Keratinocyte (primary cell): ENCODE results near the gene STIM1. TPM values are rescaled to one million over a fixed set of nuclear protein-coding genes. Genes with fewer than 3 reads are reported as not detected.

Experiments
- DNase-seq: peaks from one replicate; pipeline ENCODE4 v3.0.0-alpha.2; 2011; ENCODE audit warnings: low read depth, missing footprints, low spot score
- FAIRE-seq: peaks from 2 replicates; lab custom pipeline; 2011; peaks lifted over from hg19 to GRCh38; lab: Jason Lieb, UNC
- H2AFZ ChIP-seq: 2 replicates; pipeline ENCODE4 v1.6.0; 2012; ENCODE audit warnings: low read length, control low read depth, inconsistent platforms; ENCODE audit not compliant: control insufficient read depth
- H3K27ac ChIP-seq: 2 replicates; pipeline ENCODE4 v1.5.1; 2011; ENCODE audit warnings: low read length; ENCODE audit not compliant: control insufficient read depth, insufficient read depth
- H3K27me3 ChIP-seq: 3 replicates; pipeline ENCODE4 v1.6.0; 2011; ENCODE audit warnings: low read length; ENCODE audit not compliant: control insufficient read depth, insufficient read depth; ENCODE audit errors: extremely low read depth
- H3K36me3 ChIP-seq, 2 experiments: 2 replicates in 1 of 2; 3 replicates in 1 of 2; pipeline ENCODE4 v1.5.1; 2011; ENCODE audit warnings: low read length in 2 of 2, mild to moderate bottlenecking in 1 of 2; ENCODE audit not compliant: control insufficient read depth in 2 of 2, insufficient read depth in 2 of 2; ENCODE audit errors: extremely low read depth in 1 of 2
- H3K4me1 ChIP-seq: 3 replicates; pipeline ENCODE4 v1.5.1; 2011; ENCODE audit warnings: low read length; ENCODE audit not compliant: control insufficient read depth, insufficient read depth; ENCODE audit errors: extremely low read depth
- H3K4me2 ChIP-seq: 3 replicates; pipeline ENCODE4 v1.6.0; 2011; ENCODE audit warnings: low read depth, low read length; ENCODE audit not compliant: control insufficient read depth, insufficient read depth; ENCODE audit errors: extremely low read depth
- H3K4me3 ChIP-seq, 3 experiments: fragments of 200-600 bp in 1 of 3; sonication (generic) in 1 of 3; 2 replicates in 2 of 3; 3 replicates in 1 of 3; pipeline ENCODE4 v1.5.1; 2011 to 2016; ENCODE audit warnings: low read length in 3 of 3, mild to moderate bottlenecking in 3 of 3, control low read depth in 2 of 3, inconsistent platforms in 1 of 3, low read depth in 1 of 3, mixed read lengths in 1 of 3, mixed run types in 1 of 3, moderate library complexity in 1 of 3; ENCODE audit not compliant: control insufficient read depth in 2 of 3, insufficient read depth in 2 of 3; ENCODE audit errors: extremely low read depth in 1 of 3
- H3K79me2 ChIP-seq: 2 replicates; pipeline ENCODE4 v1.6.0; 2012; ENCODE audit warnings: low read length; ENCODE audit not compliant: control insufficient read depth, insufficient read depth
- H3K9ac ChIP-seq: 3 replicates; pipeline ENCODE4 v1.6.0; 2011; ENCODE audit warnings: low read length; ENCODE audit not compliant: control insufficient read depth, insufficient read depth; ENCODE audit errors: extremely low read depth
- H3K9me1 ChIP-seq: 3 replicates; pipeline ENCODE4 v1.6.0; 2011; ENCODE audit warnings: low read length; ENCODE audit not compliant: control insufficient read depth, insufficient read depth; ENCODE audit errors: extremely low read depth
- H3K9me3 ChIP-seq: 2 replicates; pipeline ENCODE4 v1.5.1; 2012; ENCODE audit warnings: low read depth, low read length; ENCODE audit not compliant: control insufficient read depth
- H4K20me1 ChIP-seq: 3 replicates; pipeline ENCODE4 v1.6.0; 2011; ENCODE audit warnings: low read length; ENCODE audit not compliant: control insufficient read depth, insufficient read depth; ENCODE audit errors: extremely low read depth
- CTCF ChIP-seq, 3 experiments: IDR thresholded peaks in 1 of 3; conservative IDR thresholded peaks in 1 of 3; optimal IDR thresholded peaks in 1 of 3; 2 replicates in 2 of 3; 3 replicates in 1 of 3; pipeline versions ENCODE3 to v1.5.1; 2011; ENCODE audit warnings: low read length in 3 of 3, mild to moderate bottlenecking in 3 of 3, moderate library complexity in 2 of 3, control low read depth in 1 of 3, inconsistent platforms in 1 of 3; ENCODE audit not compliant: insufficient read depth in 2 of 3; ENCODE audit errors: extremely low read depth in 1 of 3
- EZH2 ChIP-seq: IDR thresholded peaks from one replicate; pipeline ENCODE4 v1.6.1; 2012; ENCODE audit warnings: inconsistent platforms, mild to moderate bottlenecking, low read length, moderate library complexity
- dilution Hi-C: fragments of 300-500 bp; cut with MboI; formaldehyde crosslinking; loops from one replicate; pipeline ENCODE4 v1.7.0; 2020; ENCODE audit warnings: low sequenced_read_pairs; ENCODE audit not compliant: extremely low pct_ligation_motif_present
- polyA plus RNA-seq, 5 experiments: library from polyadenylated mRNA; depleted of rRNA in 3 of 5; stranded (reverse) in 3 of 5; stranded (forward) in 1 of 5; unstranded in 1 of 5; fragments of >200 nt; gene quantifications; 1 replicate in 1 of 5; 2 replicates in 3 of 5; 3 replicates in 1 of 5; pipeline versions ENCODE4 v1.2.1 to v1.2.3, GENCODE V29; 2011 to 2012; ENCODE audit warnings: missing spikeins in 2 of 5, low read depth in 1 of 5, low replicate concordance in 1 of 5
- small RNA-seq, 3 experiments: library from RNA; depleted of rRNA; stranded (forward); fragments of <200 nt; gene quantifications; one replicate each; pipeline ENCODE3, GENCODE V24; 2012; ENCODE audit warnings: low read depth in 3 of 3, low replicate concordance in 1 of 3; ENCODE audit not compliant: insufficient read length in 3 of 3

The STIM1 gene
- polyA plus RNA-seq, 1 donor (not counting 4 experiments of a cell fraction or from before 2014, with no cell fraction given), result 23.7 TPM

- TF ChIP-seq EZH2 (no peak), CTCF (optimal IDR thresholded peaks at IDR 0.05 in 1 of 3, IDR thresholded peaks at IDR 0.05 in 1 of 3, conservative IDR thresholded peaks at IDR 0.05 in 1 of 3; ENCODE audit: extremely low read depth in 1 of 3, insufficient read depth in 2 of 3, low read length in 3 of 3) (no peak)
- no peaks in the 10 kb centered on the region for H3K9me1 ChIP-seq
- no peak overlapping the region for H3K9ac ChIP-seq
- no peaks in the 10 kb centered on the region for H3K27me3 ChIP-seq
- no peak overlapping the region for H3K4me2 ChIP-seq
- no peaks in the 10 kb centered on the region for H3K9me3 ChIP-seq
- no peaks in the 10 kb centered on the region for H3K4me1 ChIP-seq
- no peaks in the 10 kb centered on the region for H4K20me1 ChIP-seq
- FAIRE-seq (no peak), DNase-seq (no peak)
- no peak overlapping the region for H2AFZ ChIP-seq
- H3K36me3 ChIP-seq, result peaks cover 5 to 10% of the 10 kb centered on the region in 2 experiments
- H3K79me2 ChIP-seq, result no peaks in the 10 kb centered on the region
- H3K4me3 ChIP-seq, result no peak overlapping the region
- H3K27ac ChIP-seq, result no peak overlapping the region
- dilution Hi-C loops, result no loop called here
These were observed 283.0 kb downstream of the STIM1 start for GRCh38 chr11:4138497-4138896.

GRCh38 chr11:4140067-4140636 is 284.7 kb downstream of the STIM1 start:
- no peaks in the 10 kb centered on the region for H3K9me3 ChIP-seq
- FAIRE-seq, result no peak
- H3K27ac ChIP-seq, result no peak overlapping the region
- DNase-seq, result no peak
- no peaks in the 10 kb centered on the region for H3K9me1 ChIP-seq
- H3K36me3 ChIP-seq, result peaks cover 3 to 8% of the 10 kb centered on the region in 2 experiments
- no peaks in the 10 kb centered on the region for H3K4me1 ChIP-seq
- H3K4me2 ChIP-seq, result no peak overlapping the region
- H3K9ac ChIP-seq, result no peak overlapping the region
- dilution Hi-C loops, result no loop called here
- no peak for TF ChIP-seq EZH2
- no peak for TF ChIP-seq CTCF (optimal IDR thresholded peaks at IDR 0.05 in 1 of 3, IDR thresholded peaks at IDR 0.05 in 1 of 3, conservative IDR thresholded peaks at IDR 0.05 in 1 of 3; ENCODE audit: extremely low read depth in 1 of 3, insufficient read depth in 2 of 3, low read length in 3 of 3)
- H3K4me3 ChIP-seq, result no peak overlapping the region
- no peaks in the 10 kb centered on the region for H4K20me1 ChIP-seq
- no peaks in the 10 kb centered on the region for H3K27me3 ChIP-seq
- H3K79me2 ChIP-seq, result no peaks in the 10 kb centered on the region
- no peak overlapping the region for H2AFZ ChIP-seq

Small RNAs within 50 kb of the gene (small RNA-seq; reads per million reads assigned to genes)
- gene AC087441.2 (0 reads per million in 3 experiments), gene RF00409 (0 reads per million in 3 experiments), gene RPS29P20 (0 reads per million in 3 experiments)

Other genes starting within 250 kb of the STIM1 start
- not detected in 3 replicates for gene ART5, start 213.7 kb upstream of the STIM1 start, polyA plus RNA-seq
- not detected in 3 replicates for gene ART1, start 210.5 kb upstream of the STIM1 start, polyA plus RNA-seq
- 0.46 to 0.98 TPM (median 0.83 TPM) in 3 replicates for gene CHRNA10, start 184.3 kb upstream of the STIM1 start, polyA plus RNA-seq
- 66.9 to 93.1 TPM (median 78.9 TPM) in 3 replicates for gene NUP98, start 58.1 kb upstream of the STIM1 start, polyA plus RNA-seq
- 37.3 to 59.8 TPM (median 46.2 TPM) in 3 replicates for gene PGAP2, start 47.1 kb upstream of the STIM1 start, polyA plus RNA-seq
- 39.8 to 84.6 TPM (median 67.1 TPM) in 3 replicates for gene RHOG, start 14.7 kb upstream of the STIM1 start, polyA plus RNA-seq
- gene RRM1, start 239.1 kb downstream of the STIM1 start, polyA plus RNA-seq, result 30.6 to 65.6 TPM (median 60.2 TPM) in 3 replicates